ENCODE measurements around the gene CCDC157.

The CCDC157 gene

GRCh38 chr22:30326255-30326705 lies 30.5 kb upstream of the CCDC157 start:
- TF ChIP-seq EZH2phosphoT487 (IDR thresholded peaks at IDR 0.05; ENCODE audit: borderline replicate concordance, low read length) (no peak), CTCF (IDR thresholded peaks at IDR 0.05; ENCODE audit: low read depth, low read length, poor library complexity, severe bottlenecking) (no peak)
- peak overlapping the region; percentile 92 for H3K4me2 ChIP-seq (ENCODE audit: low read length)
- peaks cover 25% of the 10 kb centered on the region for H3K4me1 ChIP-seq (ENCODE audit: control insufficient read depth, low read length)
- H3K27me3 ChIP-seq (ENCODE audit: control insufficient read depth, low read length), result no peaks in the 10 kb centered on the region
- H3K4me3 ChIP-seq (ENCODE audit: low read length), result peak overlapping the region; percentile 94
- no peaks in the 10 kb centered on the region for H3K9me3 ChIP-seq (ENCODE audit: control insufficient read depth, insufficient read depth, low read length)
- no peaks in the 10 kb centered on the region for H4K20me1 ChIP-seq (ENCODE audit: control insufficient read depth, insufficient read depth, low read depth, low read length)
- H3K27ac ChIP-seq (ENCODE audit: low read depth, low read length), result no peak overlapping the region
- H3F3A ChIP-seq (ENCODE audit: control insufficient read depth, insufficient read depth), result peaks cover 7% of the 10 kb centered on the region; the same call in 1 of the 2 replicates
- H3K9me2 ChIP-seq (replicated peaks; ENCODE audit: control insufficient read depth, low read length), result no peaks in the 10 kb centered on the region
- peaks cover 11% of the 10 kb centered on the region; the same call in 1 of the 2 replicates for H3K36me3 ChIP-seq (ENCODE audit: control insufficient read depth, low read length)
- peaks cover 7% of the 10 kb centered on the region for H3K79me2 ChIP-seq (ENCODE audit: control insufficient read depth, low read length)

GRCh38 chr22:30326706-30327362 lies 30.0 kb upstream of the CCDC157 start, which contains the start of gene TBC1D10A:
Gene TBC1D10A (minus strand): TSS chr22:30326941. CDS start chr22:30326881, 60 bp downstream.
- peak within 1 kb of the TSS; percentile 99 for H3K4me2 ChIP-seq (ENCODE audit: low read length)
- no peaks in the 10 kb centered on the region for H4K20me1 ChIP-seq (ENCODE audit: control insufficient read depth, insufficient read depth, low read depth, low read length)
- H3K79me2 ChIP-seq (ENCODE audit: control insufficient read depth, low read length), result peaks cover 7% of the 10 kb centered on the region
- TF ChIP-seq CTCF (IDR thresholded peaks at IDR 0.05; ENCODE audit: low read depth, low read length, poor library complexity, severe bottlenecking) (no peak), EZH2phosphoT487 (IDR thresholded peaks at IDR 0.05; ENCODE audit: borderline replicate concordance, low read length) (no peak)
- no peaks in the 10 kb centered on the region for H3K9me3 ChIP-seq (ENCODE audit: control insufficient read depth, insufficient read depth, low read length)
- H3K9me2 ChIP-seq (replicated peaks; ENCODE audit: control insufficient read depth, low read length), result no peaks in the 10 kb centered on the region
- H3K27ac ChIP-seq (ENCODE audit: low read depth, low read length), result peak within 1 kb of the TSS; percentile 46
- peaks cover 7% of the 10 kb centered on the region; the same call in 1 of the 2 replicates for H3F3A ChIP-seq (ENCODE audit: control insufficient read depth, insufficient read depth)
- peaks cover 25% of the 10 kb centered on the region for H3K4me1 ChIP-seq (ENCODE audit: control insufficient read depth, low read length)
- no peaks in the 10 kb centered on the region for H3K27me3 ChIP-seq (ENCODE audit: control insufficient read depth, low read length)
- H3K4me3 ChIP-seq (ENCODE audit: low read length), result peak within 1 kb of the TSS; percentile 97
- peaks cover 14% of the 10 kb centered on the region; the same call in 1 of the 2 replicates for H3K36me3 ChIP-seq (ENCODE audit: control insufficient read depth, low read length)

GRCh38 chr22:30327864-30328345 lies 28.9 kb upstream of the CCDC157 start:
- H3K9me3 ChIP-seq (ENCODE audit: control insufficient read depth, insufficient read depth, low read length), result no peaks in the 10 kb centered on the region
- H3K27me3 ChIP-seq (ENCODE audit: control insufficient read depth, low read length), result no peaks in the 10 kb centered on the region
- H3K9me2 ChIP-seq (replicated peaks; ENCODE audit: control insufficient read depth, low read length), result no peaks in the 10 kb centered on the region
- peaks cover 7% of the 10 kb centered on the region for H3K79me2 ChIP-seq (ENCODE audit: control insufficient read depth, low read length)
- peaks cover 22% of the 10 kb centered on the region for H3K36me3 ChIP-seq (ENCODE audit: control insufficient read depth, low read length)
- H3K27ac ChIP-seq (ENCODE audit: low read depth, low read length), result no peak overlapping the region
- peak overlapping the region; percentile 99 for H3K4me2 ChIP-seq (ENCODE audit: low read length)
- H3K4me3 ChIP-seq (ENCODE audit: low read length), result peak overlapping the region; percentile 97
- H3K4me1 ChIP-seq (ENCODE audit: control insufficient read depth, low read length), result peaks cover 25% of the 10 kb centered on the region
- no peaks in the 10 kb centered on the region for H4K20me1 ChIP-seq (ENCODE audit: control insufficient read depth, insufficient read depth, low read depth, low read length)
- TF ChIP-seq CTCF (IDR thresholded peaks at IDR 0.05; ENCODE audit: low read depth, low read length, poor library complexity, severe bottlenecking), result no peak
- no peak for TF ChIP-seq EZH2phosphoT487 (IDR thresholded peaks at IDR 0.05; ENCODE audit: borderline replicate concordance, low read length)
- H3F3A ChIP-seq (ENCODE audit: control insufficient read depth, insufficient read depth), result peaks cover 7% of the 10 kb centered on the region; the same call in 1 of the 2 replicates

Measured in DOHH2 (cell line).